PC-9 (cell line): ENCODE results near the gene PLET1. TPM values are rescaled to one million over a fixed set of nuclear protein-coding genes. Genes with fewer than 3 reads are reported as not detected.

ENCODE experiments used
- BruUV-seq: library from RNA; stranded (reverse); fragments of 400-500 nt; replicated peaks from 2 replicates; lab custom pipeline; 2021; lab: Mats Ljungman, UMichigan
- CTCF ChIA-PET: fragments of 300-600 bp; sonication (Branson Sonifier 250); formaldehyde crosslinking; loops from one replicate; lab custom pipeline; 2022; ENCODE audit warnings: antibody characterized with exemption; lab: Charles Lee
- POLR2A ChIA-PET: fragments of 300-600 bp; sonication (Branson Sonifier 250); formaldehyde crosslinking; loops from one replicate; lab custom pipeline; 2022; ENCODE audit warnings: antibody characterized with exemption; ENCODE audit not compliant: unreplicated experiment; lab: Charles Lee
- DNase-seq, 2 experiments: peaks; one replicate each; pipeline versions ENCODE4 v3.0.0 to v3.0.0-alpha.2; 2015 to 2022; ENCODE audit warnings: mixed read lengths in 1 of 2
- H2AFZ ChIP-seq: fragments of 200-600 bp; sonication (generic); 2 replicates; pipeline ENCODE4 v1.8.1; 2017; ENCODE audit warnings: antibody characterized with exemption
- H3F3A ChIP-seq: fragments of 200-600 bp; sonication (generic); 2 replicates; pipeline ENCODE4 v1.8.1; 2017; ENCODE audit warnings: antibody characterized with exemption, mild to moderate bottlenecking, low read depth; ENCODE audit not compliant: insufficient read depth
- H3K27ac ChIP-seq: fragments of 200-600 bp; sonication (generic); 2 replicates; pipeline ENCODE4 v1.6.1; 2016; ENCODE audit warnings: mixed run types
- H3K27me3 ChIP-seq: fragments of 200-600 bp; sonication (generic); 2 replicates; pipeline ENCODE4 v1.6.1; 2016; ENCODE audit warnings: low read depth, mixed run types; ENCODE audit not compliant: insufficient read depth
- H3K36me3 ChIP-seq: fragments of 200-600 bp; sonication (generic); 2 replicates; pipeline ENCODE4 v1.6.1; 2016; ENCODE audit warnings: low read depth, mixed run types
- H3K4me1 ChIP-seq: fragments of 200-600 bp; sonication (generic); replicated peaks from 2 replicates; pipeline ENCODE4 v1.6.1; 2016; ENCODE audit warnings: mixed run types; ENCODE audit not compliant: insufficient read depth
- H3K4me2 ChIP-seq: fragments of 200-600 bp; sonication (generic); 2 replicates; pipeline ENCODE4 v1.6.1; 2017; ENCODE audit warnings: mixed run types
- H3K4me3 ChIP-seq: fragments of 200-600 bp; sonication (generic); 2 replicates; pipeline ENCODE4 v1.6.1; 2016; ENCODE audit warnings: mixed run types
- H3K79me2 ChIP-seq: fragments of 200-600 bp; sonication (generic); 2 replicates; pipeline ENCODE4 v1.6.1; 2017; ENCODE audit warnings: low read depth, mixed run types
- H3K9me2 ChIP-seq: fragments of 200-600 bp; sonication (generic); 2 replicates; pipeline ENCODE4 v1.8.1; 2017; ENCODE audit warnings: mild to moderate bottlenecking; ENCODE audit not compliant: insufficient read depth
- H3K9me3 ChIP-seq: fragments of 200-600 bp; sonication (generic); 2 replicates; pipeline ENCODE4 v1.8.1; 2016; ENCODE audit warnings: low read depth; ENCODE audit not compliant: insufficient read depth
- H4K20me1 ChIP-seq: fragments of 200-600 bp; sonication (generic); 2 replicates; pipeline ENCODE4 v1.8.1; 2017; ENCODE audit not compliant: insufficient read depth
- EZH2 ChIP-seq: fragments of 200-600 bp; sonication (generic); IDR thresholded peaks from 2 replicates; pipeline ENCODE4 v1.8.0; 2017; ENCODE audit warnings: antibody characterized with exemption, low read depth
- intact Hi-C: fragments of 100-400 bp; cut with micrococcal nuclease; formaldehyde crosslinking; loops from one replicate; pipeline ENCODE4 v1.10.0; 2022; ENCODE audit not compliant: unreplicated experiment
- total RNA-seq: library from RNA; stranded (reverse); gene quantifications from 2 replicates; pipeline ENCODE4 v1.2.3, GENCODE V29; 2021
- TF ChIP-seq, protein P1 (sequence below): fragments of 200-600 bp; sonication (generic); conservative IDR thresholded peaks from 2 replicates; pipeline ENCODE4 v1.6.1; 2017; ENCODE audit warnings: mixed run types, antibody characterized with exemption, mild to moderate bottlenecking, moderate library complexity

The PLET1 gene
- total RNA-seq, 1 experiment from 2014 or later = not detected

DNA sequence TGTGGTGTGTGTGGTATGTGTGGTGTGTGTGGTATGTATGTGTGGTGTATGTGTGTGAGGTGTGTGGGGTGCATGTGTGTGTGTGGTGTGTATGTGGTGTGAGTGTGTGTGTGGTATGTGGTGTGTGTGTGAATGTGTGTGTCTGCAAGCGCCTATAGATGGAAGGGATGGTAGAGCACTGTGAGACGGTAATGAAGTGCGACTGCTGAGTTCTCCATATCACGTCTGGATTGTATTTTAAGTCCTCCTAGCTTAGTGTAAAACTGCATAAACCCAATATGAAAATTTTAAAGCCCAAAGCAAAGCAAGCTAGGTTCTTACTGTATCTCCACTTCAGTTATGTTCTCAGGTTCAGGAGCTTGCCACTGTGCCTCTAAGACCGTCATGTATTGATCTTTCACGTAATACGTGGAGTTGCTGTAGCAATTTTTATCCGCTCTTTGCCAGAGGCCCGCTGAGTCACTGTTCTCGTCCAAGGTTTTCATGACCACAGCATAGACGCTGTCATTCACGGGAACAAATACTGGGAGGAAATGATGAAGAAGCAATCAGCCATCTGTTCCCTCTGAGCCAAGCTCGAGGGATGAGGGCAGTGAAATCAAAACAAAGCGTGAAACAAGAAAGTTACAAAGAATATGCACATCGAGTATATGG, 5.5 kb downstream of the PLET1 start:
- Histone ChIP-seq H3K9me3 (no peaks in the 10 kb centered on the region), H3K9me2 (no peaks in the 10 kb centered on the region), H3K27me3 (no peaks in the 10 kb centered on the region), H3K27ac (no peak overlapping the region), H3K4me2 (peak overlapping the region; percentile 3; the same call in 1 of the 2 replicates), H3K4me1 (no peaks in the 10 kb centered on the region), H4K20me1 (no peaks in the 10 kb centered on the region), H3K4me3 (no peak overlapping the region), H2AFZ (no peak overlapping the region; the same call in 1 of the 2 replicates), H3F3A (no peaks in the 10 kb centered on the region; the same call in 1 of the 2 replicates), H3K79me2 (no peaks in the 10 kb centered on the region), H3K36me3 (no peaks in the 10 kb centered on the region)
- ChIA-PET POLR2A (no interaction called here), CTCF (no interaction called here)
- no peak for DNase-seq
- TF ChIP-seq EZH2 = no peak
- TF ChIP-seq, protein P1, sequence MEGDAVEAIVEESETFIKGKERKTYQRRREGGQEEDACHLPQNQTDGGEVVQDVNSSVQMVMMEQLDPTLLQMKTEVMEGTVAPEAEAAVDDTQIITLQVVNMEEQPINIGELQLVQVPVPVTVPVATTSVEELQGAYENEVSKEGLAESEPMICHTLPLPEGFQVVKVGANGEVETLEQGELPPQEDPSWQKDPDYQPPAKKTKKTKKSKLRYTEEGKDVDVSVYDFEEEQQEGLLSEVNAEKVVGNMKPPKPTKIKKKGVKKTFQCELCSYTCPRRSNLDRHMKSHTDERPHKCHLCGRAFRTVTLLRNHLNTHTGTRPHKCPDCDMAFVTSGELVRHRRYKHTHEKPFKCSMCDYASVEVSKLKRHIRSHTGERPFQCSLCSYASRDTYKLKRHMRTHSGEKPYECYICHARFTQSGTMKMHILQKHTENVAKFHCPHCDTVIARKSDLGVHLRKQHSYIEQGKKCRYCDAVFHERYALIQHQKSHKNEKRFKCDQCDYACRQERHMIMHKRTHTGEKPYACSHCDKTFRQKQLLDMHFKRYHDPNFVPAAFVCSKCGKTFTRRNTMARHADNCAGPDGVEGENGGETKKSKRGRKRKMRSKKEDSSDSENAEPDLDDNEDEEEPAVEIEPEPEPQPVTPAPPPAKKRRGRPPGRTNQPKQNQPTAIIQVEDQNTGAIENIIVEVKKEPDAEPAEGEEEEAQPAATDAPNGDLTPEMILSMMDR = no peak
- intact Hi-C loops = no loop called here
- no TSS peak for BruUV-seq

DNA sequence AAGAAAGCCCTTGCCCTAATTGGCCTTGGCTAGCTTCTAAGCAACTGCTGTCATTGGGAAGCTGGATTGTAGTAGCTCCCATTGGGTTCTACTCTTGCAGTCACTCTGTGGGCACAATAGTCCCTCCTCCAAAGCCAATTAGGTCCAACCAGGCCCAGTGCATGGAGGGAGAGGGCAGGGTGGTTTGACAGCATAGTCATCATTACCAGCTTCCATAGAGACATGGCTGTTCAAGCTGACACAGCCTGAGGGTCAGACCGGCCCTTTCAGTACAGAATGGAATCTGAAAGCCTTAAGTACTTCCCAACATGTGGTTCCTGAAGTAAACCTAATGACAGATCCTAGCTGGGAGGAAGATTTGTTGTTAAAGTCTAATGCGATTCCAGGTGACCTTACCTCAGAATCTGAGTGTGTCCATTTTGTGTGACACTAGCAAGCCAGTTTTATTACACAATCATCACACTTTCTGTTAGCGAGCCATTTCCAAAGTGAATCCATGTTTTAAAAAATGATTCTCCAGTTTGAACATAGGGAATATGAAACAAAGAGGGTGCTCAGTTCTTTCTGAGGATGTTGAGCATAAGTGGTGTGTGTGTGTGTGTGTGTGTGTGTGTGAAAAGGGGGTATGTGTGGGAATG, 6.9 kb downstream of the PLET1 start:
- no TSS peak for BruUV-seq
- no peak for TF ChIP-seq EZH2
- TF ChIP-seq, protein P1 = no peak

DNA sequence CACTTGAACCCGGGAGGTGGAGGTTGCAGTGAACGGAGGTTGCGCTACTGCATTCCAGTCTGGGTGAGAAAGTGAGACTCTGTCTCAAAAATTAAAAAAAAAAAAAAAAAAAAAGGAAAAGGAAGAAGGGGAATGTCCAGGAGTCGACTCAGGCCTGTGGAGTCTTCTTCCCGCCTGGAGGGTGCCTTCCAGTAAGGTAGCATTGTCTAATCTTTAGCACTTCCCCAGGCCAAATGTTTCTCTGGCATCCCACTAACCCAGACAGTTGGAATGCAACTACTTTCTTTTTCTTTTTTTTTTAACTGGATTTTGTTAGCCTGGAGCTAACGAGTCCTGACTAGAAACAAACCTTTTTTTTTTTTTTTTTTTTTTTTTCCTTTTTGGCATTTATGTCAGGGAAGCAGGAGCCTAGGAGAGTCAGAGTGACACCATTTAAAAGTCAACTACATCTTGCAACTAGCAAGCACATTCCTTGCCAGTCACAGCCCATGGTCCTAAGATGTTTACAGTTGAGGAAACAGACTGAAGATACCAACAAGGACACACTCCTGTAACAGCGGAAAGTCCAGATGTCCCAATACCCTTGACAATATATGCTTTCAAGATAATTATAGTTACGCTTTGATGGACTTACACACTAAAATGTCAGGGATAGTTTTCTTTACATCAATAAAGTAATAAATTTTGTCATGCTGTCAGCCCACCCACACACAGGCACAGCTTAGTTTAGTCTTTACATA, 10.6 kb downstream of the PLET1 start:
- CTCF ChIA-PET = no interaction called here
- intact Hi-C loops = no loop called here

More for the DNA sequence above, 6.9 kb downstream of the PLET1 start:
- no peak overlapping the region for H3K4me2 ChIP-seq
- H3K36me3 ChIP-seq = no peaks in the 10 kb centered on the region
- H2AFZ ChIP-seq = no peak overlapping the region
- H3K4me3 ChIP-seq = no peak overlapping the region
- intact Hi-C loops = no loop called here
- H3K9me2 ChIP-seq = no peaks in the 10 kb centered on the region
- no peak overlapping the region for H3K27ac ChIP-seq
- H3F3A ChIP-seq = no peaks in the 10 kb centered on the region; the same call in 1 of the 2 replicates
- ChIA-PET CTCF (no interaction called here), POLR2A (interaction anchor here (0.6 to 1.1 kb wide), 2 partner anchors 13 to 1221 kb away, joined by 3 to 4 read pairs; no protein-coding TSS in a partner anchor)
- DNase-seq = no peak
- no peaks in the 10 kb centered on the region for H3K79me2 ChIP-seq
- no peaks in the 10 kb centered on the region for H3K27me3 ChIP-seq
- no peaks in the 10 kb centered on the region for H3K9me3 ChIP-seq
- H3K4me1 ChIP-seq = no peaks in the 10 kb centered on the region
- H4K20me1 ChIP-seq = no peaks in the 10 kb centered on the region

More for the DNA sequence above, 10.6 kb downstream of the PLET1 start:
- TF ChIP-seq, protein P1 = no peak
- TF ChIP-seq EZH2 = no peak
- no peaks in the 10 kb centered on the region for H3K27me3 ChIP-seq
- peaks cover 5% of the 10 kb centered on the region; the same call in 1 of the 2 replicates for H3F3A ChIP-seq
- POLR2A ChIA-PET = no interaction called here
- H3K4me2 ChIP-seq = no peak overlapping the region
- H3K9me2 ChIP-seq = no peaks in the 10 kb centered on the region
- H3K79me2 ChIP-seq = no peaks in the 10 kb centered on the region
- H3K36me3 ChIP-seq = no peaks in the 10 kb centered on the region
- peaks cover 17% of the 10 kb centered on the region for H3K4me1 ChIP-seq
- DNase-seq = no peak
- H4K20me1 ChIP-seq = no peaks in the 10 kb centered on the region
- H3K9me3 ChIP-seq = no peaks in the 10 kb centered on the region
- no peak overlapping the region for H3K4me3 ChIP-seq
- no peak overlapping the region for H3K27ac ChIP-seq
- BruUV-seq = no TSS peak
- no peak overlapping the region for H2AFZ ChIP-seq
